ENCODE results near the gene C17orf100. TPM values are rescaled to one million over a fixed set of nuclear protein-coding genes. Genes with fewer than 3 reads are reported as not detected.

Gene C17orf100
- polyA plus RNA-seq, 1 donor (not counting 4 experiments of a cell fraction or from before 2014, with no cell fraction given): 0.49 TPM

DNA sequence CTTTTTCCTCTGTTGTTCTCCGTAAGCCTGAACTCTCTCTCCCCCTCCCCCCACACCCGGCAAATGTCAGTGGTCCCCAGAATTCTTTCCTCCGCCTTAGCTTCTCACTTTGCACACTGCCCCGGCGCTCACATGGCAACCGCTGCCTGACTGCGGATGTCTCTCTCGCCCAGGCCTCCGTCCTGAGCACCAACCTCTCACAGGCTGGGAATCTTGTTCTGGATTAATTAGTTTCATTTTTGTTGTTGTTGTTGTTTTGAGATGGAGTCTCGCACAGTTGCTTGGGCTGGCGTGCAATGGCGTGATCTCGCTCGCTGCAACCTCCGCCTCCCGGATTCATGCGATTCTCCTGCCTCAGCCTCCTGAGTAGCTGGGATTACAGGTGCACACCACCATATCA is 16.7 kb downstream of the C17orf100 start:
- peaks cover 41% of the 10 kb centered on the region for H3K4me1 ChIP-seq (ENCODE audit: control insufficient read depth, extremely low read depth, insufficient read depth, low read length)
- FAIRE-seq: no peak

GRCh38 chr17:6668727-6669425 is 17.3 kb downstream of the C17orf100 start:
- Histone ChIP-seq H3K27me3 (ENCODE audit: control insufficient read depth, extremely low read depth, insufficient read depth, low read length) (no peaks in the 10 kb centered on the region), H3K36me3 (ENCODE audit: control insufficient read depth in 2 of 2, extremely low read depth in 1 of 2, insufficient read depth in 2 of 2, low read length in 2 of 2) (no peaks in the 10 kb centered on the region), H3K27ac (ENCODE audit: control insufficient read depth, insufficient read depth, low read length) (peak overlapping the region; percentile 92), H3K4me2 (ENCODE audit: control insufficient read depth, extremely low read depth, insufficient read depth, low read depth, low read length) (peak overlapping the region; percentile 84), H4K20me1 (ENCODE audit: control insufficient read depth, extremely low read depth, insufficient read depth, low read length) (no peaks in the 10 kb centered on the region), H3K9me1 (ENCODE audit: control insufficient read depth, extremely low read depth, insufficient read depth, low read length) (no peaks in the 10 kb centered on the region), H3K9ac (ENCODE audit: control insufficient read depth, extremely low read depth, insufficient read depth, low read length) (peak overlapping the region; percentile 61), H3K9me3 (ENCODE audit: control insufficient read depth, low read depth, low read length) (no peaks in the 10 kb centered on the region), H3K4me1 (ENCODE audit: control insufficient read depth, extremely low read depth, insufficient read depth, low read length) (peaks cover 41% of the 10 kb centered on the region), H3K79me2 (ENCODE audit: control insufficient read depth, insufficient read depth, low read length) (no peaks in the 10 kb centered on the region), H2AFZ (ENCODE audit: control insufficient read depth, low read length) (peak overlapping the region; percentile 57), H3K4me3 (ENCODE audit: control insufficient read depth in 2 of 3, extremely low read depth in 1 of 3, insufficient read depth in 2 of 3, low read depth in 1 of 3, low read length in 3 of 3) (peak overlapping the region in 1 of 3 experiments; percentile 31)
- no peak for TF ChIP-seq EZH2 (IDR thresholded peaks at IDR 0.05; ENCODE audit: low read length)
- TF ChIP-seq, protein P1, sequence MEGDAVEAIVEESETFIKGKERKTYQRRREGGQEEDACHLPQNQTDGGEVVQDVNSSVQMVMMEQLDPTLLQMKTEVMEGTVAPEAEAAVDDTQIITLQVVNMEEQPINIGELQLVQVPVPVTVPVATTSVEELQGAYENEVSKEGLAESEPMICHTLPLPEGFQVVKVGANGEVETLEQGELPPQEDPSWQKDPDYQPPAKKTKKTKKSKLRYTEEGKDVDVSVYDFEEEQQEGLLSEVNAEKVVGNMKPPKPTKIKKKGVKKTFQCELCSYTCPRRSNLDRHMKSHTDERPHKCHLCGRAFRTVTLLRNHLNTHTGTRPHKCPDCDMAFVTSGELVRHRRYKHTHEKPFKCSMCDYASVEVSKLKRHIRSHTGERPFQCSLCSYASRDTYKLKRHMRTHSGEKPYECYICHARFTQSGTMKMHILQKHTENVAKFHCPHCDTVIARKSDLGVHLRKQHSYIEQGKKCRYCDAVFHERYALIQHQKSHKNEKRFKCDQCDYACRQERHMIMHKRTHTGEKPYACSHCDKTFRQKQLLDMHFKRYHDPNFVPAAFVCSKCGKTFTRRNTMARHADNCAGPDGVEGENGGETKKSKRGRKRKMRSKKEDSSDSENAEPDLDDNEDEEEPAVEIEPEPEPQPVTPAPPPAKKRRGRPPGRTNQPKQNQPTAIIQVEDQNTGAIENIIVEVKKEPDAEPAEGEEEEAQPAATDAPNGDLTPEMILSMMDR (optimal IDR thresholded peaks at IDR 0.05 in 1 of 3, IDR thresholded peaks at IDR 0.05 in 1 of 3, conservative IDR thresholded peaks at IDR 0.05 in 1 of 3; ENCODE audit: extremely low read depth in 1 of 3, insufficient read depth in 2 of 3, low read length in 3 of 3): no peak
- DNase-seq (ENCODE audit: low read depth, low spot score) (no peak), FAIRE-seq (no peak)
- dilution Hi-C loops (cut with MboI; ENCODE audit: extremely low pct_ligation_motif_present, low sequenced_read_pairs): no loop called here

More for the DNA sequence above, 16.7 kb downstream of the C17orf100 start:
- H3K9me1 ChIP-seq (ENCODE audit: control insufficient read depth, extremely low read depth, insufficient read depth, low read length): no peaks in the 10 kb centered on the region
- H3K4me2 ChIP-seq (ENCODE audit: control insufficient read depth, extremely low read depth, insufficient read depth, low read depth, low read length): no peak overlapping the region
- no peak overlapping the region for H3K4me3 ChIP-seq (ENCODE audit: control insufficient read depth in 2 of 3, extremely low read depth in 1 of 3, insufficient read depth in 2 of 3, low read depth in 1 of 3, low read length in 3 of 3)
- no peak overlapping the region for H2AFZ ChIP-seq (ENCODE audit: control insufficient read depth, low read length)
- H4K20me1 ChIP-seq (ENCODE audit: control insufficient read depth, extremely low read depth, insufficient read depth, low read length): no peaks in the 10 kb centered on the region
- no peaks in the 10 kb centered on the region for H3K79me2 ChIP-seq (ENCODE audit: control insufficient read depth, insufficient read depth, low read length)
- H3K9me3 ChIP-seq (ENCODE audit: control insufficient read depth, low read depth, low read length): no peaks in the 10 kb centered on the region
- dilution Hi-C loops (cut with MboI; ENCODE audit: extremely low pct_ligation_motif_present, low sequenced_read_pairs): no loop called here
- peak overlapping the region; percentile 92 for H3K27ac ChIP-seq (ENCODE audit: control insufficient read depth, insufficient read depth, low read length)
- TF ChIP-seq, protein P1 (optimal IDR thresholded peaks at IDR 0.05 in 1 of 3, IDR thresholded peaks at IDR 0.05 in 1 of 3, conservative IDR thresholded peaks at IDR 0.05 in 1 of 3; ENCODE audit: extremely low read depth in 1 of 3, insufficient read depth in 2 of 3, low read length in 3 of 3): no peak
- TF ChIP-seq EZH2 (IDR thresholded peaks at IDR 0.05; ENCODE audit: low read length): no peak
- H3K9ac ChIP-seq (ENCODE audit: control insufficient read depth, extremely low read depth, insufficient read depth, low read length): no peak overlapping the region
- no peaks in the 10 kb centered on the region for H3K36me3 ChIP-seq (ENCODE audit: control insufficient read depth in 2 of 2, extremely low read depth in 1 of 2, insufficient read depth in 2 of 2, low read length in 2 of 2)
- H3K27me3 ChIP-seq (ENCODE audit: control insufficient read depth, extremely low read depth, insufficient read depth, low read length): no peaks in the 10 kb centered on the region
- DNase-seq (ENCODE audit: low read depth, low spot score): no peak

Data from keratinocyte (primary cell).